ENCODE measurements around the gene SMAD3. TPM values are rescaled to one million over a fixed set of nuclear protein-coding genes. Genes with fewer than 3 reads are reported as not detected.

SMAD3 gene
- total RNA-seq, 3 donors from 2014 or later: 22.5 to 44.6 (median 33.4) TPM

DNA sequence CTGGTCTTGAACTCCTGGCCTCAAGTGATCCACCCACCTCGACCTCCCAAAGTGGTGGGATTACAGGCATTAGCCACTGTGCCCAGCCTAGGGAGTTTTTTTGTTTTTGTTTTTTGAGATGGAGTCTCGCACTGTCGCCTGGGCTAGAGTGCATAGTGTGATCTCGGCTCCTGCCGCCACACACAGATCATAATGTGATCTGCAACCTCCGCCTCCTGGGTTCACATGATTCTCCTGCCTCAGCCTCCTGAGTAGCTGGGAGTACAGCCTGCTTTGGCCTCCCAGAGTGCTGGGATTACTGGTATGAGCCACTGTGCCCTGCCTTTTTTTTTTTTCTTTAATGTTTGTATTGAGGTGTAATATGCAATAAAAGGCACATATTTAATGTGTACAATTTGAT is 78.2 kb downstream of the SMAD3 start:
- H3K27ac ChIP-seq: no peak overlapping the region

DNA sequence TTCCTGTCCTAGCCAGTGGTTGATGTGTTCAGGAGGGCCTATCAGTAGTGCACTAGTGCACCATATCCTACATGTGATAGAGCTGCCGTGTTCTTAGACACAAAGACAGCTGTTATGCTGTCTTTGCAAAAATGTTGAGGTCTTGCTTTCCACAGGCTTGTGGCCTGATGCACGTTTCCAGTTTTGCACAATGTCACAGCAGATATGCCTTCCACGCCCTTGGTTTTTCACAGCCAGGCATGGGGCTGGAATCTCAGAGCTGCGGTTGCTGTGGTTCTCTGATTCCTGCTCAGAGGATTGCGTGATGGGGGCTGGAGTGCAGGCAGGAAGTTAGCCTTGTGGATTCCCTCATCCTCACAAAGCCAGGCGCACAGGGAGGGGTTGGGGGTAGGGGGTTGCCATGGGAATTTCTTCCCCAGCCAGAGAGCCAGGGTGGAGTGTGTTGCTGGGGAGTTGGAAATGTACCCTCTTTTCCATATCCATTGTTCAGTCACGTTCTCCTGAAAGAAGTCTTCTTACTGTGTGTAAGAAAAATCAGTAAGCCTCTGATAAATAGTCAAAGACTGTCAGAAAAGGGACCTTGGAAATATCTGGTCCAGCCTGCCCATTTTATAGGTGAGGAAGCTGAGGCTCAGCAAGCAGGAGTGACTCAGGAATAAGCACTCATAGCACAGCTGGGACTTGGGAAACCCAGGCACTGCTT is 79.4 kb downstream of the SMAD3 start:
- DNase-seq (ENCODE audit: low spot score in 2 of 2): no peak
- Histone ChIP-seq H3K9me3 (no peaks in the 10 kb centered on the region), H3K4me1 (peaks cover 23 to 28% of the 10 kb centered on the region in 2 donors), H3K4me3 (no peak overlapping the region), H3K27me3 (no peaks in the 10 kb centered on the region), H3K27ac (peak overlapping the region; percentile 42 to 92), H3K36me3 (no peaks in the 10 kb centered on the region)
- TF ChIP-seq POLR2A (IDR thresholded peaks at IDR 0.05) (no peak), POLR2AphosphoS5 (IDR thresholded peaks at IDR 0.05) (no peak)
- TF ChIP-seq, protein P1, sequence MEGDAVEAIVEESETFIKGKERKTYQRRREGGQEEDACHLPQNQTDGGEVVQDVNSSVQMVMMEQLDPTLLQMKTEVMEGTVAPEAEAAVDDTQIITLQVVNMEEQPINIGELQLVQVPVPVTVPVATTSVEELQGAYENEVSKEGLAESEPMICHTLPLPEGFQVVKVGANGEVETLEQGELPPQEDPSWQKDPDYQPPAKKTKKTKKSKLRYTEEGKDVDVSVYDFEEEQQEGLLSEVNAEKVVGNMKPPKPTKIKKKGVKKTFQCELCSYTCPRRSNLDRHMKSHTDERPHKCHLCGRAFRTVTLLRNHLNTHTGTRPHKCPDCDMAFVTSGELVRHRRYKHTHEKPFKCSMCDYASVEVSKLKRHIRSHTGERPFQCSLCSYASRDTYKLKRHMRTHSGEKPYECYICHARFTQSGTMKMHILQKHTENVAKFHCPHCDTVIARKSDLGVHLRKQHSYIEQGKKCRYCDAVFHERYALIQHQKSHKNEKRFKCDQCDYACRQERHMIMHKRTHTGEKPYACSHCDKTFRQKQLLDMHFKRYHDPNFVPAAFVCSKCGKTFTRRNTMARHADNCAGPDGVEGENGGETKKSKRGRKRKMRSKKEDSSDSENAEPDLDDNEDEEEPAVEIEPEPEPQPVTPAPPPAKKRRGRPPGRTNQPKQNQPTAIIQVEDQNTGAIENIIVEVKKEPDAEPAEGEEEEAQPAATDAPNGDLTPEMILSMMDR (IDR thresholded peaks at IDR 0.05): no peak
- intact Hi-C loops (cut with DNase I; ENCODE audit: low total_unique reads): no loop called here

More for the DNA sequence above, 78.2 kb downstream of the SMAD3 start:
- Histone ChIP-seq H3K9me3 (no peaks in the 10 kb centered on the region), H3K27me3 (no peaks in the 10 kb centered on the region), H3K36me3 (no peaks in the 10 kb centered on the region), H3K4me3 (no peak overlapping the region), H3K4me1 (peaks cover 16 to 18% of the 10 kb centered on the region in 2 donors)
- DNase-seq (ENCODE audit: low spot score in 2 of 2): no peak
- intact Hi-C loops (cut with DNase I; ENCODE audit: low total_unique reads): no loop called here
- TF ChIP-seq POLR2A (IDR thresholded peaks at IDR 0.05) (no peak), POLR2AphosphoS5 (IDR thresholded peaks at IDR 0.05) (no peak)
- TF ChIP-seq, protein P1 (IDR thresholded peaks at IDR 0.05): no peak

DNA sequence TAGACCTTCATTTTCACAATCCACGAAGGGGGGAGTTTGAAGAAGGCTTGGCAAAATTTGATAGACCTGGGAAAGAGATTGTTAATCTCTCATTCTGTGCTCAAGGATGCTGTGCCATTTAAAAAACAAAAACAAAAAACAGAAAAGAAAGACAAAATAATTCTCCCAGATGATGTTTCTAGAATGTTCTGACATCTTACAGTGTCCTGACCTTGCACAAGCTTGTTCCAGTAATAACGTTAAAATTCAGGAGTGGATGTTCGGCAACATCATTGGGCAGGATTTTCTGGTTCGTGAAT is 79.9 kb downstream of the SMAD3 start:
- Histone ChIP-seq H3K4me1 (peaks cover 28 to 31% of the 10 kb centered on the region in 2 donors), H3K27me3 (no peaks in the 10 kb centered on the region), H3K4me3 (no peak overlapping the region), H3K27ac (peak overlapping the region; percentile 42 to 92), H3K36me3 (no peaks in the 10 kb centered on the region), H3K9me3 (no peaks in the 10 kb centered on the region)
- no peak for DNase-seq (ENCODE audit: low spot score in 2 of 2)
- intact Hi-C loops (cut with DNase I; ENCODE audit: low total_unique reads): no loop called here
- TF ChIP-seq, protein P1 (IDR thresholded peaks at IDR 0.05): no peak
- TF ChIP-seq POLR2A (IDR thresholded peaks at IDR 0.05): no peak

DNA sequence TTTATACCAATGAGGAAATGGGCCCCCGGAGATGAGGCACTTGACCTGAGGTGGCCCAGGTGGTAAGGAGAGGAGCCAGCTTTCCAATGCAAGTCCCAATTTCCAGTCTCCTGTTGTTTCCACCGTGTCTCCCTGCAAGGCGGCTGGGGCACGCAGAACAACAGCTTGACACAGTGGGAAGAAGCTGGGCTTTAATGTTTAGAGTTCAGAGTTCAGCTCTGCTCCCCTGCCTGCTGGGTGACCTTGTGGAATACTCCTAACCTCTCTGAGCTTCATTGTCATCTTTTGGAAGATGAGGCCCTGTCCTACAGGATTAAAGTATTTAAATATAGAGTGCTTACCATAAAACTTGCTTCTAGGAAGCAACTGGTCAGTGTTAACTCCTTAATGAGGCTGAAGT is 80.3 kb downstream of the SMAD3 start:
- DNase-seq (ENCODE audit: low spot score in 2 of 2): no peak
- intact Hi-C loops (cut with DNase I; ENCODE audit: low total_unique reads): no loop called here
- Histone ChIP-seq H3K4me1 (peaks cover 28 to 31% of the 10 kb centered on the region in 2 donors), H3K27me3 (no peaks in the 10 kb centered on the region), H3K9me3 (no peaks in the 10 kb centered on the region), H3K4me3 (no peak overlapping the region), H3K27ac (peak overlapping the region; percentile 42 to 92), H3K36me3 (no peaks in the 10 kb centered on the region)
- TF ChIP-seq POLR2AphosphoS5 (IDR thresholded peaks at IDR 0.05): no peak

DNA sequence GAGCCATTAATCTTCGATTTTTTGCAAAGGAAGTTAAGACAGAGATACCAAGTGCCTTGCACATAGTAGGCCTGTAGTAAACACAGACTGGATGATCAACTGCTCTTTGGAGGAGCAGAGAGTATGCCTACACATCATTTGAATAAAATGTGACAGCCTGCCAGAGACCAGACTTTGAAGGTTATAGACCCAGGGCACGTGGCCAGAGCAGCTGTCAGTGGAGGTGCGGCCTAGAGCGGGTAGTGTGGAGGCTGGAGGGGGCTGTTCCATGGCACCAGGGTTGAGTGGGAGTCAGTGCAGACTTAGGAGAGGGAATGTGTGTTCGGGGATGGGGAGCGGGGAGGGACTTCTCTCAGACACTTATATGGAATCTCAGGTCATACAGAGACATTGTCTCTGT is 80.8 kb downstream of the SMAD3 start:
- H3K27ac ChIP-seq: peak overlapping the region; percentile 86 to 92
- intact Hi-C loops (cut with DNase I; ENCODE audit: low total_unique reads): no loop called here
- DNase-seq (ENCODE audit: low spot score in 2 of 2): no peak
- H3K9me3 ChIP-seq: no peaks in the 10 kb centered on the region
- TF ChIP-seq POLR2A (IDR thresholded peaks at IDR 0.05) (no peak), POLR2AphosphoS5 (IDR thresholded peaks at IDR 0.05) (no peak)
- TF ChIP-seq, protein P1 (IDR thresholded peaks at IDR 0.05): no peak
- H3K4me1 ChIP-seq: peaks cover 28 to 31% of the 10 kb centered on the region in 2 donors
- no peaks in the 10 kb centered on the region for H3K36me3 ChIP-seq
- H3K4me3 ChIP-seq: no peak overlapping the region
- no peaks in the 10 kb centered on the region for H3K27me3 ChIP-seq
